Right kidney (tissue), 1 donor: ENCODE data around the gene NES.

ENCODE experiments used
- DNase-seq: peaks from one replicate; pipeline ENCODE4 v3.0.0-alpha.2; 2016

The NES gene

GRCh38 chr1:156689035-156689952, 12.1 kb upstream of the NES start:
- peak; percentile 91 for DNase-seq

GRCh38 chr1:156684227-156684782, 7.1 kb upstream of the NES start:
- DNase-seq, result no peak

- no peak for DNase-seq
These were observed 5.1 kb upstream of the NES start for GRCh38 chr1:156682166-156682890.

GRCh38 chr1:156681196-156681960, 4.2 kb upstream of the NES start:
- DNase-seq, result no peak

GRCh38 chr1:156680056-156680455, 2.8 kb upstream of the NES start:
- no peak for DNase-seq

GRCh38 chr1:156677616-156678596, 699 bp upstream of the NES start:
- peak; percentile 80 for DNase-seq

GRCh38 chr1:156676114-156676819, 940 bp downstream of the NES start:
- peak; percentile 75 for DNase-seq

- DNase-seq, result peak; percentile 70
These were observed 1.7 kb downstream of the NES start for GRCh38 chr1:156675210-156676113.

GRCh38 chr1:156673387-156674121, 3.7 kb downstream of the NES start:
- DNase-seq, result no peak

- DNase-seq, result no peak
These were observed 5.4 kb downstream of the NES start for GRCh38 chr1:156671804-156672203.

- DNase-seq, result no peak
These were observed 6.4 kb downstream of the NES start for GRCh38 chr1:156670791-156671190.

- DNase-seq, result no peak
These were observed 6.8 kb downstream of the NES start for GRCh38 chr1:156670359-156670758.

GRCh38 chr1:156669794-156670193, 7.4 kb downstream of the NES start:
- no peak for DNase-seq

GRCh38 chr1:156668801-156669637, 8.2 kb downstream of the NES start:
- DNase-seq, result no peak

- DNase-seq, result peak; percentile 29
These were observed 9.1 kb downstream of the NES start for GRCh38 chr1:156667968-156668709.

GRCh38 chr1:156667610-156667967, 9.6 kb downstream of the NES start:
- DNase-seq, result no peak
